Hepatocyte (in vitro differentiated cells): ENCODE results near the gene FAM111A. TPM values are rescaled to one million over a fixed set of nuclear protein-coding genes. Genes with fewer than 3 reads are reported as not detected.

Experiments used
- DNase-seq: peaks from one replicate; pipeline ENCODE4 v3.0.0-alpha.2; 2016; ENCODE audit warnings: low spot score
- H2AFZ ChIP-seq: fragments of 200-600 bp; sonication (generic); 2 replicates; pipeline ENCODE4 v1.6.0; 2016; ENCODE audit warnings: antibody characterized with exemption, mild to moderate bottlenecking
- H3K27ac ChIP-seq: fragments of 200-600 bp; sonication (generic); 2 replicates; pipeline ENCODE4 v1.5.1; 2016; ENCODE audit warnings: mild to moderate bottlenecking
- H3K27me3 ChIP-seq: fragments of 200-600 bp; sonication (generic); 2 replicates; pipeline ENCODE4 v1.6.1; 2016
- H3K36me3 ChIP-seq: fragments of 200-600 bp; sonication (generic); replicated peaks from 2 replicates; pipeline ENCODE4 v1.5.1; 2016; ENCODE audit warnings: low read depth; ENCODE audit not compliant: insufficient read depth
- H3K4me1 ChIP-seq: fragments of 200-600 bp; sonication (generic); 2 replicates; pipeline ENCODE4 v1.5.1; 2016; ENCODE audit warnings: mild to moderate bottlenecking, moderate library complexity; ENCODE audit not compliant: insufficient read depth
- H3K4me2 ChIP-seq: fragments of 200-600 bp; sonication (generic); 2 replicates; pipeline ENCODE4 v1.6.0; 2016
- H3K4me3 ChIP-seq: fragments of 200-600 bp; sonication (generic); 2 replicates; pipeline ENCODE4 v1.5.1; 2016; ENCODE audit warnings: mild to moderate bottlenecking
- H3K79me2 ChIP-seq: fragments of 200-600 bp; sonication (generic); 2 replicates; pipeline ENCODE4 v1.6.0; 2017; ENCODE audit warnings: mild to moderate bottlenecking
- H3K9me2 ChIP-seq: fragments of 200-600 bp; sonication (generic); replicated peaks from 2 replicates; pipeline ENCODE4 v1.6.0; 2017; ENCODE audit warnings: mild to moderate bottlenecking; ENCODE audit not compliant: insufficient read depth
- H3K9me3 ChIP-seq: fragments of 200-600 bp; sonication (generic); 2 replicates; pipeline ENCODE4 v1.5.1; 2016; ENCODE audit warnings: low read depth, mild to moderate bottlenecking
- H4K20me1 ChIP-seq: fragments of 200-600 bp; sonication (generic); 2 replicates; pipeline ENCODE4 v1.6.0; 2016; ENCODE audit warnings: mild to moderate bottlenecking; ENCODE audit not compliant: insufficient read depth, poor library complexity, severe bottlenecking
- EZH2 ChIP-seq: fragments of 200-600 bp; sonication (generic); IDR thresholded peaks from 2 replicates; pipeline ENCODE4 v1.6.1; 2016; ENCODE audit warnings: antibody characterized with exemption, mild to moderate bottlenecking, borderline replicate concordance
- EZH2phosphoT487 ChIP-seq: fragments of 200-600 bp; sonication (generic); IDR thresholded peaks from one replicate; pipeline ENCODE4 v1.6.1; 2018; ENCODE audit warnings: antibody characterized with exemption, mild to moderate bottlenecking, low read depth, moderate library complexity; ENCODE audit not compliant: unreplicated experiment, severe bottlenecking
- WGBS: methylation state at CpG from one replicate; pipeline ENCODE4 v1.1.6; 2016; ENCODE audit warnings: low lambda C conversion rate; ENCODE audit errors: missing lambda C conversion rate; 5-methylcytosine and 5-hydroxymethylcytosine counted together
- polyA plus RNA-seq: library from polyadenylated mRNA; unstranded; fragments of >200 nt; fragmentation: Nextera tagmentation; extraction: Ambion mirVana; gene quantifications from 2 replicates; pipeline ENCODE4 v1.2.1, GENCODE V29; 2016
- total RNA-seq: library from RNA; depleted of rRNA; stranded (reverse); fragments of >200 nt; gene quantifications from 2 replicates; pipeline ENCODE4 v1.2.3, GENCODE V29; 2014
- TF ChIP-seq, protein P1 (sequence below): fragments of 200-600 bp; sonication (generic); IDR thresholded peaks from 2 replicates; pipeline ENCODE4 v1.5.1; 2016; ENCODE audit warnings: antibody characterized with exemption, mild to moderate bottlenecking; ENCODE audit not compliant: poor library complexity

The FAM111A gene
- total and polyA plus RNA-seq, 2 experiments from 2014 or later, result 20.0 to 43.2 TPM

GRCh38 chr11:59158206-59159068 lies 15.8 kb downstream of the FAM111A start:
- no peak overlapping the region for H2AFZ ChIP-seq
- H4K20me1 ChIP-seq, result no peaks in the 10 kb centered on the region
- DNase-seq, result peak; percentile 84
- no peaks in the 10 kb centered on the region for H3K27me3 ChIP-seq
- no peaks in the 10 kb centered on the region for H3K79me2 ChIP-seq
- no peaks in the 10 kb centered on the region for H3K9me2 ChIP-seq
- no peaks in the 10 kb centered on the region for H3K4me1 ChIP-seq
- no peaks in the 10 kb centered on the region for H3K36me3 ChIP-seq
- H3K9me3 ChIP-seq, result no peaks in the 10 kb centered on the region
- H3K27ac ChIP-seq, result no peak overlapping the region
- TF ChIP-seq EZH2, result no peak
- TF ChIP-seq EZH2phosphoT487, result no peak
- TF ChIP-seq, protein P1, sequence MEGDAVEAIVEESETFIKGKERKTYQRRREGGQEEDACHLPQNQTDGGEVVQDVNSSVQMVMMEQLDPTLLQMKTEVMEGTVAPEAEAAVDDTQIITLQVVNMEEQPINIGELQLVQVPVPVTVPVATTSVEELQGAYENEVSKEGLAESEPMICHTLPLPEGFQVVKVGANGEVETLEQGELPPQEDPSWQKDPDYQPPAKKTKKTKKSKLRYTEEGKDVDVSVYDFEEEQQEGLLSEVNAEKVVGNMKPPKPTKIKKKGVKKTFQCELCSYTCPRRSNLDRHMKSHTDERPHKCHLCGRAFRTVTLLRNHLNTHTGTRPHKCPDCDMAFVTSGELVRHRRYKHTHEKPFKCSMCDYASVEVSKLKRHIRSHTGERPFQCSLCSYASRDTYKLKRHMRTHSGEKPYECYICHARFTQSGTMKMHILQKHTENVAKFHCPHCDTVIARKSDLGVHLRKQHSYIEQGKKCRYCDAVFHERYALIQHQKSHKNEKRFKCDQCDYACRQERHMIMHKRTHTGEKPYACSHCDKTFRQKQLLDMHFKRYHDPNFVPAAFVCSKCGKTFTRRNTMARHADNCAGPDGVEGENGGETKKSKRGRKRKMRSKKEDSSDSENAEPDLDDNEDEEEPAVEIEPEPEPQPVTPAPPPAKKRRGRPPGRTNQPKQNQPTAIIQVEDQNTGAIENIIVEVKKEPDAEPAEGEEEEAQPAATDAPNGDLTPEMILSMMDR, result peak; percentile 89
- H3K4me3 ChIP-seq, result no peak overlapping the region
- H3K4me2 ChIP-seq, result no peak overlapping the region
- 50% methylated on average over 8 of the region's 8 CpGs for WGBS

DNA sequence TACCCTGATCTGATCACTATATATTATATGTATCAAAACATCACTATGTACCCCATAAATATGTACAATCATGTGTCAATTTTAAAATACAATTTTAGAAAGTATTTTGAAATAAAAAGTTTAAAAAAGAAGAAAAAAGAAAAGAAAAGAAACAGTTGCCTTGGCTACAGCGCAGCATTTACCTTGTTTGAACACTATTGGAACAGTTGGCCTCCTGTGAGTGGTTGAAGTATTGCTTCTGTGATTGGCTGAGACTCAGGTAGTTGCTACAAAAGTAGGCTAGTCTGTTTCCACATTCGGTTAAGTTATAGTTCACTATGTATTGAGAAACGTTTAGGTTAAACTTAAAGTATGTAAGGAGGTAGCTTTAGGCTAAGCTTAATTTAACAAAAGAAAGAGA lies 21.4 kb downstream of the FAM111A start:
- Histone ChIP-seq H3K9me2 (no peaks in the 10 kb centered on the region), H4K20me1 (no peaks in the 10 kb centered on the region), H3K4me2 (no peak overlapping the region), H3K4me3 (no peak overlapping the region), H3K4me1 (no peaks in the 10 kb centered on the region), H3K79me2 (no peaks in the 10 kb centered on the region), H2AFZ (no peak overlapping the region), H3K27ac (no peak overlapping the region), H3K36me3 (no peaks in the 10 kb centered on the region), H3K9me3 (no peaks in the 10 kb centered on the region), H3K27me3 (peaks cover 5% of the 10 kb centered on the region)
- TF ChIP-seq EZH2phosphoT487 (no peak), EZH2 (no peak)
- TF ChIP-seq, protein P1, result no peak
- 50% methylated on average over 3 of the region's 3 CpGs for WGBS
- DNase-seq, result no peak

DNA sequence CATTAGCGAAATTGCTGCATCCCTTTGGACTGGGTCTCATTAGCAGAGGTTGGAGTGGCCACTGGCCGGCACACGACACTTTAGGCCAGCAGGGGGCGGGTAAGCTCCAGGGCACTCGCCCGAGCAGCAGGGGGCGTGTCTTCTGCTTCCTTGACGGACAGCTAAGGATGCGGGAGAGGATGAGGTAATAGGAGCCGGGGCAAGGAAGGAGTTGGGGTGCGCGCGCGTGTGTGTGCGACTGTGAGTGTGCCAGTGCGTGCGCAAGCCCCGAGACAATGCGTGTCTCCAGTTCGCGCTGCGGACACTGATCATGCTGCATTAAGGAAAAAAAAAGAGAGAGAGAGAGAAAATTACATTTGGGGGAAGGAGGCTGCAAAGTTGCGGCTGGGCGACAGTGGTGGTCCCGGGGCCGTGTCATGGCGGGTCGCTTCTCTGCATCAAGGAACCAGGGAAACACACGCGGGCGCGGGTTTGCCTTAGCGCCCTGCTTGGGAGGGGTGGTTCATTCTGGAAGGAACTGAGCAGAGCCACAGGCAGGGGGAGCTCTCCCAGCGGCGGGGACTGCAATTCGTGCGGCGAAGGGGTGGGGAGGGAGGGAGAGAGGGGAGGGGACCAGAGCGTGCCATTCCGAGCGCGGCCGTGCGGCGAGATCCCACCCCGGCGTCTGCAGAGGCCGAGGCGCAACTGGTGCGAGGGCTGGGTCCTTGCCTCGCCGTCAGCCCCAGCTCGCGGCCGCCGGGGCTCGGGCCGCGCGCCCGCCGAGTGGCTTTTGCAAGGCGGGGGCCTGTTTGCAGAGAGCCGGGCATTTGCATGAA lies 29.1 kb downstream of the FAM111A start, which contains the start of gene DTX4:
Gene DTX4 (plus strand): TSS at position 625 of the 815 bp plus-strand sequence. CDS start 464 bp downstream, outside the sequence.
- Histone ChIP-seq H3K4me3 (peak within 1 kb of the TSS; percentile 94), H3K9me2 (no peaks in the 10 kb centered on the region), H3K4me2 (peak within 1 kb of the TSS; percentile 100), H4K20me1 (no peaks in the 10 kb centered on the region), H3K36me3 (no peaks in the 10 kb centered on the region), H2AFZ (peak within 1 kb of the TSS; percentile 92), H3K9me3 (no peaks in the 10 kb centered on the region), H3K79me2 (peaks cover 27% of the 10 kb centered on the region), H3K27ac (peak within 1 kb of the TSS; percentile 95), H3K4me1 (peaks cover 17% of the 10 kb centered on the region), H3K27me3 (no peaks in the 10 kb centered on the region)
- WGBS, result under 1% methylated on average over 53 of the region's 64 CpGs
- peak; percentile 96 for DNase-seq
- TF ChIP-seq, protein P1, result peak; percentile 95
- no peak for TF ChIP-seq EZH2
- TF ChIP-seq EZH2phosphoT487, result no peak
